ENCODE results near the gene MARVELD3. TPM values are rescaled to one million over a fixed set of nuclear protein-coding genes. Genes with fewer than 3 reads are reported as not detected.

Gene MARVELD3
- total and polyA plus RNA-seq, 2 donors (not counting 1 experiment from before 2014, with no cell fraction given): not detected

- Mint-ChIP-seq H3K4me1 (peaks cover 6% of the 10 kb centered on the region), H3K4me3 (no peak overlapping the region), H3K27ac (no peak overlapping the region), H3K27me3 (peaks cover 11% of the 10 kb centered on the region), H3K9me3 (ENCODE audit: insufficient read depth) (no peaks in the 10 kb centered on the region)
- TF ChIP-seq CTCF (IDR thresholded peaks at IDR 0.05): no peak
- TF ChIP-seq EZH2 (IDR thresholded peaks at IDR 0.05; ENCODE audit: borderline replicate concordance, insufficient read depth, low read depth, low read length, poor library complexity, severe bottlenecking): no peak
- Histone ChIP-seq H3K79me2 (ENCODE audit: control insufficient read depth, insufficient read depth, low read length) (no peaks in the 10 kb centered on the region), H3K27ac (ENCODE audit: low read length in 2 of 2) (no peak overlapping the region), H2AFZ (ENCODE audit: insufficient read depth, low read depth, low read length, poor library complexity, severe bottlenecking) (no peak overlapping the region), H3K9me3 (ENCODE audit: control extremely low read depth in 1 of 3, control insufficient read depth in 2 of 3, insufficient read depth in 1 of 3, low read length in 2 of 3) (no peaks in the 10 kb centered on the region), H3K4me3 (ENCODE audit: control extremely low read depth in 1 of 5, extremely low read depth in 1 of 5, insufficient read depth in 1 of 5, low read depth in 2 of 5, low read length in 4 of 5) (no peak overlapping the region), H4K20me1 (ENCODE audit: control insufficient read depth, insufficient read depth, low read length, poor library complexity, severe bottlenecking) (no peaks in the 10 kb centered on the region), H3K27me3 (replicated peaks in 1 of 4; ENCODE audit: control extremely low read depth in 1 of 4, control insufficient read depth in 3 of 4, insufficient read depth in 4 of 4, low read length in 3 of 4) (peaks cover 0 to 6% (median 2%) of the 10 kb centered on the region in 4 experiments), H3K36me3 (replicated peaks in 1 of 2; ENCODE audit: control extremely low read depth in 1 of 2, control insufficient read depth in 1 of 2, extremely low read depth in 1 of 2, insufficient read depth in 2 of 2, low read length in 1 of 2) (no peaks in the 10 kb centered on the region), H3K4me1 (ENCODE audit: control insufficient read depth in 2 of 2, insufficient read depth in 2 of 2, low read length in 2 of 2) (peaks cover 0 to 3% of the 10 kb centered on the region in 2 donors), H3K9ac (ENCODE audit: low read length) (no peak overlapping the region), H3K4me2 (replicated peaks; ENCODE audit: low read depth, low read length, poor library complexity, severe bottlenecking) (no peak overlapping the region)
- CTCF ChIA-PET: no interaction called here
- POLR2A ChIA-PET: no interaction called here
- intact Hi-C loops (cut with micrococcal nuclease): no loop called here
- WGBS (ENCODE audit: insufficient coverage): no CpG with 5 or more reads among the region's 4 CpGs
- ATAC-seq (ENCODE audit: low read depth) (no peak), DNase-seq (no peak)
Measured at GRCh38 chr16:71618429-71618828, 7.6 kb upstream of the MARVELD3 start.

- H3K4me3 Mint-ChIP-seq: no peak overlapping the region
- peaks cover 9% of the 10 kb centered on the region for H3K4me1 Mint-ChIP-seq
- no peaks in the 10 kb centered on the region for H3K36me3 ChIP-seq (replicated peaks in 1 of 2; ENCODE audit: control extremely low read depth in 1 of 2, control insufficient read depth in 1 of 2, extremely low read depth in 1 of 2, insufficient read depth in 2 of 2, low read length in 1 of 2)
- DNase-seq: no peak
- TF ChIP-seq EZH2 (IDR thresholded peaks at IDR 0.05; ENCODE audit: borderline replicate concordance, insufficient read depth, low read depth, low read length, poor library complexity, severe bottlenecking) (no peak), CTCF (IDR thresholded peaks at IDR 0.05) (no peak)
- no peak overlapping the region for H3K27ac Mint-ChIP-seq
- ChIA-PET CTCF (interaction anchor here (1.0 kb wide), 1 partner anchor 11 kb away, joined by 3 read pairs; no protein-coding TSS in a partner anchor), POLR2A (interaction anchor here (1.7 kb wide), 1 partner anchor 57 kb away, joined by 7 read pairs; no protein-coding TSS in a partner anchor)
- no peaks in the 10 kb centered on the region for H4K20me1 ChIP-seq (ENCODE audit: control insufficient read depth, insufficient read depth, low read length, poor library complexity, severe bottlenecking)
- intact Hi-C loops (cut with micrococcal nuclease): no loop called here
- H3K9me3 Mint-ChIP-seq (ENCODE audit: insufficient read depth): no peaks in the 10 kb centered on the region
- H3K27ac ChIP-seq (ENCODE audit: low read length in 2 of 2): no peak overlapping the region
- no peak overlapping the region for H3K4me3 ChIP-seq (ENCODE audit: control extremely low read depth in 1 of 5, extremely low read depth in 1 of 5, insufficient read depth in 1 of 5, low read depth in 2 of 5, low read length in 4 of 5)
- no peaks in the 10 kb centered on the region for H3K79me2 ChIP-seq (ENCODE audit: control insufficient read depth, insufficient read depth, low read length)
- H3K4me2 ChIP-seq (replicated peaks; ENCODE audit: low read depth, low read length, poor library complexity, severe bottlenecking): no peak overlapping the region
- no peak overlapping the region for H3K9ac ChIP-seq (ENCODE audit: low read length)
- H3K27me3 ChIP-seq (replicated peaks in 1 of 4; ENCODE audit: control extremely low read depth in 1 of 4, control insufficient read depth in 3 of 4, insufficient read depth in 4 of 4, low read length in 3 of 4): peaks cover 0 to 30% (median 23%) of the 10 kb centered on the region in 4 experiments
- H3K4me1 ChIP-seq (ENCODE audit: control insufficient read depth in 2 of 2, insufficient read depth in 2 of 2, low read length in 2 of 2): peaks cover 16 to 20% of the 10 kb centered on the region in 2 donors
- H3K27me3 Mint-ChIP-seq: peaks cover 11% of the 10 kb centered on the region
- ATAC-seq (ENCODE audit: low read depth): no peak
- H3K9me3 ChIP-seq (ENCODE audit: control extremely low read depth in 1 of 3, control insufficient read depth in 2 of 3, insufficient read depth in 1 of 3, low read length in 2 of 3): peaks cover 0 to 4% (median 0%) of the 10 kb centered on the region in 3 donors
- no peak overlapping the region for H2AFZ ChIP-seq (ENCODE audit: insufficient read depth, low read depth, low read length, poor library complexity, severe bottlenecking)
Measured at GRCh38 chr16:71622088-71622487, 3.9 kb upstream of the MARVELD3 start.

Data from B cell (primary cell).